NCI-H2107 treated with DMSO at 0.1 percent for 48 hours (cell line): ENCODE data around the gene CCDC13.

Source experiments
- DNase-seq: peaks from one replicate; lab custom pipeline; 2025; ENCODE audit not compliant: unreplicated experiment; lab: John Stamatoyannopoulos, UW

The CCDC13 gene

DNA sequence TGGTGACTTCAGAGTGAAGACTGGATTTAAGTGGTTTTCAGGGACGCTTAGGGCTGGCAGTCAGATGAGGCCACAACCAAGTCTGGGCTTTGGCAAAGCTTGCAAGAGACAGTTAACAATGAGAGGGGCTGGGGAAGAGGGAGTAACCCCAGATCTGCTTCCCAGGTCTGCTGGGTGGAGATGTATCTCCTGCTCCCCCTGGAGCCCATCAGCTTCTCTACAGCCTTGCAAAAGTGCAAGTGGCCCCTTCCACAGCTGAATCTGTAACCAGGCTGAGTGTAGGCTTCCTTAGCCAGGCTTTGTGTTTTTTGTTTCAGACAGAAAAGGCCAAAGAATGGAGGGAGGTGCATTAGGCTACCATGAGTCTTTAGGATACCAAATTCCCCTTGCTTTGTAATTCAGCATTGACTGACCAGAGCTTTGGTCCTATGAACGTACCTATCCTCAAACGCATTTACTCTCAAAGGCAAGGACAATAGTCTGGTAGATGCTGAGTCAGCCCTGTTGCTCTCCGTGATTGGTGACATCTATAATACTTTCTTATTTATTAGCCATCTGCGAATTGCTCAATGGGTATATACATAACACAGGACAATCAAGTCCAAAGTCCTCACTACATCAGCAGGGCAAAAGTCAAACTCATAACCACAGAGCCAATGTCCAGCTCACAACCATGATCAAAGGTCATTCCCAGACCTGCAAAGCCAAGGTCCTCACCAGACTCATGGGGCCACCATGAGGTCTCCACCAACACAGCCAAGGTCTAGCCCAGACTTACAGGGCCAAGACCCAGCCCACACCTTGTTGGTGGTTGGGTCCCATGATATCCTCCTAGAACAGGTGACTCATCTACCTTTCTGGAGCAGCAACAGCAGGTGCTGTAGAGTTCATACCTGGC, 17.1 kb downstream of the CCDC13 start:
- DNase-seq = no peak

DNA sequence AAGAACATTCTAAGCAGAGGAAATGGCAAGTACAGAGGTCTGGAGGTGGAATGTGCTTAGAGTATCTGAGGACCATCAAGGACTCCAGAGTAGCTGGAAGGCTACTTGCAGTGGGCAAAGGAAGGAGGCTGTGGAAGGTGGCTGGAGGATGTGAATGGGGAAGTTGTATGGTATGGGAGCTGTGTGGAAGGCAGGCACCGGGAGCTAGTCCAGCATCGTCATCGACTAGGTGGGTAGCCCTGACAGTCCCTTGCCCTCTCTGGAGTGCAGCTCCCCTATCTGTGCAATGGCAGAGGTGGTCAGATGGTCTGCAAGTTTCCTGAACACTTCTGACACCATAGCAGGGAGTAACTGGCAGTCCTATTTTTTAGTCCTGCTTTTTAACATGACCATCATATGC, 19.3 kb downstream of the CCDC13 start:
- DNase-seq = no peak

DNA sequence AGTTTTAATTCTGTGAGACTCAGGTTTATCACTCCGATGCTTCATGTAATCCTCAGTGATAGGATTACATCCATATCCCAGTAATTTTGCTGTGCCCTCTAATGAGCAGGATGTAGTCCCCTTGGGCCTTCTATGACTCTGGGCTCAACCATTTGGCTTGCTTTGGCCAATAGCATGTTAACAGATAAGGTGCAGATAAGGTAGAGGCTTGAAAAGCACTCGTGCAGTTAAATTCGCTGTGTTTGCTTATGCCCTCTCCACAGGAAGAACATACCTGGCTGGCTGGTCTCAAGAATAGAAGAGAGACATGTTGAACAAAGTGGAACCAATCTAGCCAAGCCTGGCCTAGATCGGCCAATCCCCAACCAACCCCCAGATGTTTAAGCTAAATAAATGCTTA, 20.1 kb downstream of the CCDC13 start:
- no peak for DNase-seq

DNA sequence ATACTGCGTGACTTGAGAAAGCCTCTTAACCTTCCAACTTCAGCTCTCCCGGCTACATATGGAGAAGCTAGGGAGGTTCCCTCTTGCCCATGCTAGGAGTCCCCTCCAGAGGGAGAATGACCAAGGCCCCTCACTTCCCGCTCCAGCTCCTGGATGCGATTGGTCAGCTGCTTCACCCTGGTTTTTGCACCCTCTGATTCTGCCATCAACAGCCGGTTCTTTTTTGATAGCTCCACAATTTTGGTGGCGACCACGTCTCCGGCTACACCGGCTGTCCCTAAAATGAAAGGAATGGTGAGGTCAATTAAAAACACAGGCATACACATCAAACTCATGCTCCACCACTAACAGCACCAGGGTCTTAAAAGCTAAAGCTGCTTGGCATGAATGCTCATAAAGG, 20.6 kb downstream of the CCDC13 start:
- no peak for DNase-seq

DNA sequence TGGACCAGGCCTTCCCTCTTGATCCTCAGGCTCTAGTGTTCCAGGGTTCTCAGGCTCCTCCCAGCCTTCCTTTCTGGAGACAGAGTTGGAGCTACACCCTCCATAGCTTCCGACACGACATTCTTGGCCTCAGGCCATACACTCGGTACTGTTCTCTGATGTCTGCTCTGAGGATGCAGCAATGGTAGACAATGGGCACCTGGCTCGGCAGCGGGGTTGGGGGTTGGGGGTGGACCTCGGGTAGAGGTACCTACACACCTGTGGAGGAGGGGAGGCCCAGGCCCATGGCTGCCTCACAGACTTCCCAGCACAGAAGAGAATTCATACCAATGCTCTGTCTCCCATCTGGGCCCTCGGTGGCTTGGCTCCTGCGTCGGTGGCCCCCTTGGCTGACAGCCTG, 21.4 kb downstream of the CCDC13 start:
- no peak for DNase-seq

DNA sequence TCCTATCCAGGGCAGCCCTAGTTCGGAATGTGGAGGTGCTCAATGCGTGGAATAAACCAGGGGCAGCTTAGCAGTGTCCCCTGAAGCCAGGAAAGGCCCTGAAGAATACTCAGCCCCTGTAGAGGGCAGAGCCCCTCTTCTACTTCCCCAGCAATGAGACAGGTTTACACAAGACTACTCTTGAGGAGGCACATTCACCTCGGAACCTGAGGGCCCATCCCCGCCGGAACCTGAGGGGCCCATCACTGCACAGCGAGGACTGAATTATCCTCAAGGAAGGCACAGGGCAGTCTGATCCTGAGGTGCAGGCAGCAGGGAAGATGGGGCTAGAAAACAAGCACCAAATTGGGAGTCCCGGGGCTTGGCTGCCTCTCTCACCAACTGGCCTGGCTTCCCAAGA, 22.2 kb downstream of the CCDC13 start:
- DNase-seq = no peak

DNA sequence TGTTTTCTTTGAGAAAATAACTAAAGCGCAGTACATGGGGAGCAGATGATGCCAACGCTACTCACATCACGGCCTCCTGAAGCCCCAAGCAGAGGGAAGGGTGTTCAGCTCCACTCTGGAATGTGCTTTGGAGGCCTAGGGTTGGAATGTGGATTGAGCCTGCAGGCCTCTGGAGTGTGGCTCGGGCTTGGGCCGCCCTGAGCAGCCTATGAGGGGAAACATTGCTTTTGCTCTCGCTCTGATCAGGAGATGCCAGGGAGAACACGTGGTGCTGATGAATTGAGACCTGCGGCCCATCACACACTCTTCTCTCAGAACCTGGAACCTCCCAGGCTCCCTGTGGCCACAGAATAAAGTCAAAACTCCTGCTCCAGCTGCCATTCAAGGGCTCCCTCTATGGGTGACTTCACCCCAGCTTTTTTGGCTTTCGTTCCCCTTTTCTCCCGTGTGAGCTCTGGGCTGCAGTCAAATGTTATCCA, 23.3 kb downstream of the CCDC13 start:
- DNase-seq = no peak

DNA sequence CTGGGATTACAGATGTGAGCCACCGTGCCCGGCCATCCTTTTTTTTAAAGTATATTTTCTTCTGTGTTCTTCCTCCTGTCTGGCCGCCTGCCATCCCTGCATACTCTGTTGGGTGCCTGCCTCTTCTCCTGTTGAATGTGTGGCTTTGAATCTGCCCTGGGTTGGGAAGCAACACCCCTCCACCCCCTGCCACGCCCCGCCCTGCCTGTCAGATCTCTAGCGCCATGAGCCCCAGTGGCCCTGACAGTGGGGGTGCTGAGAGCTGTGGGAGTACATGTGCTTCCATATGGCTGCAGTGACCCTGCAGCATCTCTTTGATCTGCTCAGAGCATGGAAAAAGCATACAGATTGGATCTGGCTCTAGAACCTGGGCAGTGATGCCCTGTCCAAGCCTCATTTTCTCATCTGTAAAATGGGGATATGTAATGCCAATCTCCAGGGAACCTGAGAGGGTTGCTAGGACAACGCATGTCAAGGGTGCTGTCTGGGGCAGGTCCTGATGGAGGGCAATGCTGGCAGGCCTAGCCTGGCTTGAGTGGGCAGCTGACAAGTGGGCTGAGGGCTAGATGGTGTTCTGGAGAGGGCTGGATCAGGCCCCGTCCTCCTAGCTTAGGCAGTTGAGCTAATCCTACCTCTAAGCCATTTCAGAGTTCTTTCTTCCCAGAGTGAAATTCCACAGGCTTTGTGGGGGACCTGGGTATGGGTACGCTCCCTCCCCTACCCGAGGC, 23.9 kb downstream of the CCDC13 start:
- no peak for DNase-seq

DNA sequence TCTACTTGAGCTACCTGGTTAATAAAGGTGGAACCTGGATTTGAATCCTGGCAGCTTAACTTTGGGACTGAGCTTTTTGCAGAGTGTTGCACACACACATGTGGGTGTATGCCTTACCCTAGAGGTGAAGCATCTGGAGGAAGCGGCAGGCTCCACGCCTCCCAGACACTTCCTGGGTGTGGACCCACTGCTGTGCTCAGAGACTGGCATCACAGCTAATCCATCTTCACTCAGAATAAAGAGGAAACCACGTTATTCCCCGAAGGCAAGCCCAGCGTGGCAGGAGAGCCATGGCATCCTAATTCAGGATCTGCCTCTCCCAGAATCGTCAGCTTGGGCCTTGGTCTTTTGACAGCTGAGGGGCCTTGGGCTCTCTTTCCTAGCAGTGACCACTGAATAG, 25.5 kb downstream of the CCDC13 start:
- DNase-seq = no peak

DNA sequence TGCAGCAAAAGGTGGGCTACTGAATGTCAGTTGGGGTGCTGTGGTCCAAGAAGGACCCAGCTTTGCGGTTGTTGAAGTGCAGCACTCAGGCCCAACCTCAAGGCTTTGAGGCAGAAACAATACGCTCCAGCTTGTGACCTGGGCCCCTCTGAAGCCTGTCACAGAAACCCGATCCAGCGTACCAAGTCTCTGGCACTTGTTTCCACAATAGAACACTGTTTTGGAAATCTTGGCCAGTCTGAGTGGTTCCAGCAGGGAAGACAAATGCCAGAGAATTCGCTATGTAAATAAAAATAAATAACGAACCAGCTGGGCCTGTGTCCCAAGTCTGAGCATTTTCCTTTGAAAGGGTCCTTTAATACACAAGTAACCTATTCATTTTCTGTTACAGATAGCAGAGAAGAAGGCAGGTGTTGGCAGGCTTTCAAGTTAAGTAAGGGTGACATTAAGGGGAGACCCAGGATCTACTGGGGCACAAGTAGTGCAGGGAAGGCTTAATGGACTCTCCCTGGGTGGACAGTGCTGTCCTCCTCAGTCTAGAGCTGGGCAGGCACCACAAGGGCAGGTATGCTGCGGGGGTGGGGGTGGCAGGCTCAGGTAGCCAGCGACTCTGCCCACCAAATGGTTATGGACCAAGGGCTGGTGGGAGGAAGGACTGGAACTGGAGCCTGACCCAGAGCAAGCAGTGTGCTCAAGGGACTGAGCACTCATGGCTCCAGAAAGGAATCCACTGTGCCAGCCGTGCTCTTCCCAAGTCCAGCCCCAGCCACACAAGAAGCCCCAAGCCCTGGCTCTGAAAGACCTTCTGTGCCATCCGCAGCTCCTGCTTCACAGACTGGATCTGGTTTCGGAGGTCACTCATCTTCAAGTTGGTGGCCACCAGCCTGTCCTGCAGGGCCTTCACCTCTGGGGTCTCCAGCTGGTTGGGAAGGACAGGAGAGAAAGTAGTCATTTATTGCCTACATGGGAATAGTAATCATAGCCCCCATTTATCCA, 26.3 kb downstream of the CCDC13 start:
- peak; percentile 76 for DNase-seq

DNA sequence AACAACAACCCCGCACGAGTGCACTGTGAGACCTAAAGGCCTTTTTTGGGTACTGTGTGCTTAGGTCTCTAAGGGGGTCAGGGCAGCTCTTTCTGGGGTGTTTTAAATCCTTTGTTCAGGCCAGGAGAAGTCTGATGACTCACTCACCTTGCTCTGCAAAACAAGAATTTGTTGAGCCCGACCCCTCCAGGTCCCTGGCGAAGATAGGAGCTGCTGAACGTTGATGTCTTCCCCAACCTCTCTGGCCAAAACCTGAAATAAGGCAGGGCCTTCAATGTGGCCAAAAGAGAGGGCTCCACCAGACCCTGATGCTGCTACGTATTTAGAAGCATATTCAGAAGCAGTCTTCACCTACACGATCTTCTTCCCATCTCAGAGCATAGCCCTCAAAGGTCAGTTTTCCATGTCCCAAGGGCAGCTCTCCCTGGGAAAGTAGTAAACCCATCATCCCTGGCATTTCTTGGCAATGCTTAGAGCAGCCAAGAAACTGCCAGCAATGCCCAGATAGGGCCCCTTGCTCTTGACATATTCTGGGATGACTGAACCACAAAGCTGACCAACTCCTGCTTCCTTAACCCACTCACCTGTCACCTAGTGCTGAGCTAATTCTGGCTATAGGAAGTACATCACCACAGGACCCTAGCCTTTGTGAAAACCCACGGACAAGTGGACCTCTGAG, 27.1 kb downstream of the CCDC13 start:
- DNase-seq = no peak

DNA sequence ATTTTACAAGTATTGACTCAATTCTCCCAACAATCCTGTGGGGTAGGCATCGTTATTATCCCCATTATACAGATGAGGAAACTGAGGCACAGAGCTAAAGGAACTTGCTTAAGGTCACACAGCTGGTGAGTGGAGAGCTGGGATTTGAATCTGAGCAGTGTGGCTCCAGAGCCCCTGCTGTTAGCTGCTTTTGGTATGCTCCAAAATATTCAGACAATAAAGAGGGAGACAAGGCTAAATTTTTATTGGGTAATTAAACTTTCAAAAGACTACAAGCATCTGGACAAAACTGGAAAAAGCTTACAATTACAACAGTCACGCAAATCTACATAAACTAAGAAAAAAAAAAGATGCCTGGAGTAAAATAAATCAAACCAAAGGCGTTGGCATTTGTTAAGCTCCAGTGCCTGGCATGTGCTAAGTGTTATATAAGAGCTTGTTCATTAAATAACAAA, 27.7 kb downstream of the CCDC13 start:
- no peak for DNase-seq

DNA sequence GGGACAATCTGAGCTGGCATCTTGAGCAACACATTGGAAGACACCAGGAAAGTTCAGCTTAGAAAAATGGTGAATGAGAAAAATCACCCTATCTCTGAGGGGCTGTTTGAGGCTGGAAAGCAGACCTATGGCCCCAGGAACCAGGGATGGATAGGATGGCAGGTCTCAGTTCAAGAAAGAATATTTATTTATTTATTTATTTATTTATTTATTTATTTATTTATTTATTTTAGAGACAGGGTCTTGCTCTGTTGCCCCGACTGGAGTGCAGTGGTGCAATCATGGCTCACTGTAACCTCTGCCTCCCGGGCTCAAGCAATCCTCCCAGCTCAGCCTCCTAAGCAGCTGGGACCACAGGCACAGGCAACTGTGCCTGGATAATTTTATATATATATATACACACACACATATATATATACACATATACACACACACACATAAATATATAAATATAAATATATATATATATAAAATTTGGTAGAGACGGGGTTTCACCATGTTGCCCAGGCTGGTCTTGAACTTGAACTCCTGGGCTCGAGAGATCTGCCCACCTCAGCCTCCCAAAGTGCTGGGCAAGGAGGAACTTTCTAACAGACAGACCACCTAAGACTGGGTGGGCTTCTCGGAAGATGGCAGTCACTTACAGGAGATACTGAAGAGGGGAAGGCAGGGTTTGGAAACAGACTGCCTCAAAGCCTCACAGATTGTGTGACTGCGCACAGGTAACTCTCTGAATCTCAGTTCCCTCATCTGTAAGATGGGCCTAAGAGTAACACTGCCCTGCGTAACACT, 29.7 kb downstream of the CCDC13 start:
- no peak for DNase-seq

DNA sequence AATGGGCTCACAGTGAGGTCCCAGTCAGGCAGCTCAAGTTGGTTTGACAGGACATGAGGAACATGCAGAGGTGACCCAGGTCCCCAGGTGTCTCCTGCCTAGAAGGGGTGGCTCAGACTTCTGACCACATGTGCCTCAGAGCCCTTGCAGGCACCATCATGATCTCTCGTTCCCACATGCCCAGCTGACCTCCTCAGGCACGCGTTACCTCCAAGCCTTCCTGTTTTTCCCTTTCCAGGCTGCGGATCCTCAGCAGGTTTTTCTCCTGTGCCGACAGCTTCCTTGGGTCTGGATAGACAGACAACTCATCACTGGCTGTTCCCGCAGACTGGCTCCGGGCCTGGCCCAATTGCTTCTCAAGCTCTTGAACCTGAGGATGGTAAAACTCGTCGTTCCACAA, 30.4 kb downstream of the CCDC13 start:
- DNase-seq = no peak

DNA sequence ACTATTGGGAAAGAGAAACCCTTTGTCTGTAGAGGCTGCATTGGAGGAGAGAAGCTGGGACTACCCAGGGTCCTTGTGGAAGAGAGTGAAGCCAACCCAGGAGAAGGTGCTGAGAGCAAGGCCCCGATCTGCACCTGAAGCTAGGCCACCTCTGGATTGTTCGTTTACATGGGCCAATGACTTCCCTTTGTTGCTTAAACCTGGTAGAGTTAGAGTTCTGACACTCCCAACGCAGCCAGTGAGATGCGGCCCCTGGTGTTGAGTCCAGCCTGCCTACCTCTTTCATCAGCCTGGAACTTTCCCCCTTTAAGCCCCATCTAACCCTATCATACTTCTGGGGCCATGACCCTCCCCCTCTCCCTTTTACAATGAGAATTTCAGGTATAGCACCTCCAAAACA, 30.8 kb downstream of the CCDC13 start:
- DNase-seq = no peak

DNA sequence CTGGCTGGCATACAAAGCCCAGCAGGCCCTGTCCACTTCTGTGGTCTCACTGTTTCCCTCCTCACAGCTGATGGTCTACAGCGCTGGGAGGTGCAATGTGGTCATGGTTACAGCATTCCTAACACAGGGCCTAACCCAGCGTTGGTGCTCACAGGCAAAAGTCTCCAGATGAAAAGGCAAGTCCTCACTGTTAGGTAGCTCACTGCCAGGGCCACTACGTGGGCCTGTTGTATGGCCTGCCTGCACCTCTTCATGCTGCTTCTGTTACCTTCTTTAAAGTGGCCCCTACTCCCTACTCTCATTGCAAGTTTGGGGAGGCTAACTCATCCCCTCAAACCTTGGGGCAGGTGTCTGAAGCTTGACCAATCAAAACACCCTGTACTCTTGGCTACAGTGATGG, 31.3 kb downstream of the CCDC13 start:
- no peak for DNase-seq

DNA sequence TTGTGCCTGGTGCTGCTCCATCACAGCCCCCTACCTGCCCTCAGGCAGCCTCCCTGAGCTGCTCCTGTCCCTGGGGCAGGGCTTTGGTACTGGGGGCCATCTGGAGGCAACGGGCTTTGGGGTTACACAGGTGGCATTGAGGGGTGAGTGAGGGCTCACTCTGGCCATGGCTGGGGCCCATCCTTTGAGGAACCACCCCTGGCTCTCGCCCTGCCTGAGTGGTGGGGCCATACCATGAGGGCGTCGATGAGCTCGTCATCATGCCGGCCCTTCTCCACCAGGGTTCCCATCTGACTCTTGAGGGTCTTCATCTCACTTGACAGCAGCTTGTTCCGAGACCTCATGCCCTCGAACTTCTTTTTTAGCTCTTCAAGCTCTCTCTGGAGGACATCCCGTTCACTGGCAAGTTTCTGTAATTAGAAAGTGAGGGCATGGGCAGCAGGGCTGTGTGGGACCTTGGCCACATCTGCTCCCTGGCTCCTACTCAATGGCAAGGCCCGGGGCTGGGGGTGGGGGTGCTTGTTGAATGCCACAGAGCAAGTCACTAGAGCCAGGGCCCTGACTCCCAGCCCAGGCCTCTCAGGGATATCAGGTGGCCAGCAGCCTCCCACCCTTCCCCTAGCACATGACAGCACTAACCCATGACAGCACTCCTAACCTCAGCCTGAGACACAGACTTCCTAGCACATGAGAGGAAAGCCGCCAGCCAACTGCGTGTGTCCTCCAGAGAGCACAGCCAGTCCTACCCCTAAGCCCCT, 33.5 kb downstream of the CCDC13 start:
- DNase-seq = peak; percentile 19

DNA sequence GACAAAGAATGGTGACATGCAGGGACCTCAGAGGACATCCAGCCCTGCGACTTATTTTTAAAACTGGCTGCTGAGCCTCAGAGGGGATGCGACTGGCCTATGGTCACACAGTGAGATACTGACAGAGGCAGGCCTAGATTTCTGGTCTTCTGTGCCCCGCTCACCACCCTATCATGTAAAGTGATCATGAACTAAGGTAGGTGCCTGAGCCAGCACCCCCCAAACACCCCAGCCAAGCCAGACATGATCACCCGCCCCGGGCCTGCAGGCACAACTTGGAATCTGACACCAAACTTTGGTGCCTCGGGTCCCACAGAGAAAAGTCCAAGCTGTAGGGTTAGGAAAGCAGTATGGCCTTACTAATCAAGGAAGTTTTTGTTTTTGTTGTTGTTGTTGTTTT, 36.5 kb downstream of the CCDC13 start:
- no peak for DNase-seq

DNA sequence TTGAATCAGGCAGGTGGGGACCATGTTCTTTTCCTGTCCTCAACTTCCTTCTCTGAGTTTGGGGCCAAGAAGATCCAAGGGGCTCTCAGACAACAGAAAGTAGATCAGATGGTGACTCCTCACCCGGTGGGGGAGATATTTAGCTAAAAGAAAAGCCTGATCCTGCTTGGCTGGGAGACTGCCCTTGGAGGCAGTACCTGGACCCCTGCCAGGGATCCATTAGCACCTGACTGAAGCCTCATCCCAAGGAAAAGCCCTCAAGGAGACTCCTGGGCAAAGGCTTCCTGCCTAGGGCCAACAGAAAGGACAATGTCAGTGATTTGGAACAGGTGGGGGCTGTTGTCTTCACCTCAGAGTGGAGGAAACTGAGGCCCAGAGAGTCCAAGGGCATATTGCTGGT, 37.0 kb downstream of the CCDC13 start:
- no peak for DNase-seq
